Head of caudate nucleus (tissue), 42 donors: Measurements from ENCODE around the gene ANKIB1.
"Not testable (repeated sequence)": the region's sequence is repeated elsewhere in the genome, so short reads cannot be mapped to it uniquely, and the experiment has no call there.

Experiments
- DNase-seq, 42 donors: peaks; one replicate each; pipeline versions ENCODE4 v3.0.0 to v3.0.0-alpha.2; 2020 to 2021; ENCODE audit warnings: mixed read lengths in 7 of 42
- intact Hi-C: fragments of 100-400 bp; cut with DNase I; formaldehyde crosslinking; loops from one replicate; pipeline ENCODE4 v1.15.0; 2022

ANKIB1 gene, protein sequence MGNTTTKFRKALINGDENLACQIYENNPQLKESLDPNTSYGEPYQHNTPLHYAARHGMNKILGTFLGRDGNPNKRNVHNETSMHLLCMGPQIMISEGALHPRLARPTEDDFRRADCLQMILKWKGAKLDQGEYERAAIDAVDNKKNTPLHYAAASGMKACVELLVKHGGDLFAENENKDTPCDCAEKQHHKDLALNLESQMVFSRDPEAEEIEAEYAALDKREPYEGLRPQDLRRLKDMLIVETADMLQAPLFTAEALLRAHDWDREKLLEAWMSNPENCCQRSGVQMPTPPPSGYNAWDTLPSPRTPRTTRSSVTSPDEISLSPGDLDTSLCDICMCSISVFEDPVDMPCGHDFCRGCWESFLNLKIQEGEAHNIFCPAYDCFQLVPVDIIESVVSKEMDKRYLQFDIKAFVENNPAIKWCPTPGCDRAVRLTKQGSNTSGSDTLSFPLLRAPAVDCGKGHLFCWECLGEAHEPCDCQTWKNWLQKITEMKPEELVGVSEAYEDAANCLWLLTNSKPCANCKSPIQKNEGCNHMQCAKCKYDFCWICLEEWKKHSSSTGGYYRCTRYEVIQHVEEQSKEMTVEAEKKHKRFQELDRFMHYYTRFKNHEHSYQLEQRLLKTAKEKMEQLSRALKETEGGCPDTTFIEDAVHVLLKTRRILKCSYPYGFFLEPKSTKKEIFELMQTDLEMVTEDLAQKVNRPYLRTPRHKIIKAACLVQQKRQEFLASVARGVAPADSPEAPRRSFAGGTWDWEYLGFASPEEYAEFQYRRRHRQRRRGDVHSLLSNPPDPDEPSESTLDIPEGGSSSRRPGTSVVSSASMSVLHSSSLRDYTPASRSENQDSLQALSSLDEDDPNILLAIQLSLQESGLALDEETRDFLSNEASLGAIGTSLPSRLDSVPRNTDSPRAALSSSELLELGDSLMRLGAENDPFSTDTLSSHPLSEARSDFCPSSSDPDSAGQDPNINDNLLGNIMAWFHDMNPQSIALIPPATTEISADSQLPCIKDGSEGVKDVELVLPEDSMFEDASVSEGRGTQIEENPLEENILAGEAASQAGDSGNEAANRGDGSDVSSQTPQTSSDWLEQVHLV

DNA sequence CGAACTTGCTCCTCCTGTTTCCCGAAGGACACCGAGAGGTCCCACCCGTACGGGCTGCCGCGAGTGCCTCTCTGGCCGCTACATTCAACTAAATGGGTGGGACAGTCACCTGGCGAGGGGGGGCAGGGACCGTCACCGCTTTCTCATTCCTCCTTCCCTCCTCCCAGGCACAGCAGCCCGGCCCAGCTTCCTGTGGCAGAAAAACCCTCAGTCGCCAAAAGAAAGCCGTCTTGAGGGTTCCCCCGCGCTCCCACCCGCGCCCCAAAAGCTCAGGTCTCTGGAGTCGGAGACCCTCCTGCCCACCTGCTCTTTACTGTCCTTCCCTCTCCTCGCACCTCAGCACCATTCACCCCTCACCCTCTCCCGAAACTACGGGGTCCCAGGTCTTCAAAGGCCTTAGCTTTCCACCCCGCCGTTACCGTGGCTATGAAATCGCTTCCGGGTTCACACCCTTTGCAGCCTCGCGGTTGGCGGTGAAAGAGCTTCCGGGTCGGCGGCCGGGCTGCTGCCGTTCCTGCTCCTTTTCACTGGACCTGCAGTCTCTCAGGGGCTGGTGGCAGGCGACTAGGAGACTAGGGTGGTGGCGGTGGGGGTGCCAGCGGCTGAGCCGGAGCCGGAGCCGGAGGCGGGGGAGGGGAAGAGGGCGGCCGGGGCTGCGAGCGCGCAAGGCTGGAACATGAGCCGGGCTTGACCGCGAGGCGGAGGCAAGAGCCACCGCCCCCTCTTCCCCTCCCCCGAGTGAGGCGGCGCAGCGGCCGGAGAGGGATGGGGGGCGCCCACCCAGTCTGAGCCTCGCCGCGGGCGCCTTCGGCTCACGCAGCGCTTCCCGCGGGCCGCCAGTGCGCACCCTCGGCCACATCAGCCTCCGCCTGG, at the start of gene ANKIB1, which contains the start of gene KRIT1:
ANKIB1 (plus strand) TSS at position 488 of the 873 bp plus-strand sequence. CDS start 49,005 bp downstream, outside the sequence.
KRIT1 (minus strand) TSS at position 428 of the 873 bp plus-strand sequence. CDS start 3,779 bp downstream, outside the sequence.
- peak; percentile 87 to 97 (median 94) for DNase-seq
- intact Hi-C loops, result loop anchor here (5.0 to 10.0 kb wide), 3 partner anchors 49 to 179 kb away; partner anchors contain the start of gene CYP51A1

GRCh38 chr7:92200791-92201190, 45.0 kb upstream of the ANKIB1 start:
- no peak for DNase-seq
- intact Hi-C loops, result no loop called here

DNA sequence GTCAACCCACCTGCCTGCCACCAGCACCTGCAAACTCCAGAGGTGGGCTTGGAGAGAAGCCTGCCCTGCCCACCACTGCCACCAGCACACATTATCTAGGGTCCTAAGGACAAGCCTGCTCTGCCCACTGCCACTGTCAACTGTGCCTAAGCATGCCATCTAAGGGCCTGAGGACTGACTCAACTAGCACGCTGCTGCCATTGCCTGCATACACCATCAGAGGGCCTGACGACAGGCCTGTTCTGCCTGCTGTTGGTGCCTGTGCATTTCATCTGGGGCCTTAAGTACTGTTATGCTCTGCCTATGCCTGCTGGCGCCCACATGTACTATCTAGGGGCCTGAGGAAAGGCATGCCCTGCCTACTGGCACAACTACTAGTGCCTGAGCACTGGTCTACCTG, 39.8 kb upstream of the ANKIB1 start:
- no peak for DNase-seq
- intact Hi-C loops, result no loop called here

- DNase-seq, result no peak
- intact Hi-C loops, result no loop called here
Observed at GRCh38 chr7:92206672-92207071, 39.1 kb upstream of the ANKIB1 start.

DNA sequence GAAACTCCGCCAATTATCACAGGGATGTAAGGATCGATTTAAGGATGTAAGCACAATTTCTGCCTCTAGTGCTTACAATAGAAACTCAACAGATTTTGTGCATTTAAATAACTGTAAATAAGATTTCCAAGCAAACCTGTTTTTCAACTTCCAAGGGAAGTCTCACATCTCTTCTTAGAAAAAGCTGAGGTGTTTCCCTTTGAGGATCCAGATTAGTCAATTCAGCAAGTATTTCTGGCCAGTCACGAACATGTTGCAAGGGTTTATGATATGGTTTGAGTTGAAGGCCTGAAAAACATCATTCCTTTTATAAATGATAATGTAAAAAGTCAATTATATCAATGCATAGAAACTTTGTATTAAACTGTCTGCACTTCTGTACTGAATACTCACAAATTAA, 24.0 kb upstream of the ANKIB1 start:
- intact Hi-C loops, result no loop called here
- DNase-seq, result no peak

DNA sequence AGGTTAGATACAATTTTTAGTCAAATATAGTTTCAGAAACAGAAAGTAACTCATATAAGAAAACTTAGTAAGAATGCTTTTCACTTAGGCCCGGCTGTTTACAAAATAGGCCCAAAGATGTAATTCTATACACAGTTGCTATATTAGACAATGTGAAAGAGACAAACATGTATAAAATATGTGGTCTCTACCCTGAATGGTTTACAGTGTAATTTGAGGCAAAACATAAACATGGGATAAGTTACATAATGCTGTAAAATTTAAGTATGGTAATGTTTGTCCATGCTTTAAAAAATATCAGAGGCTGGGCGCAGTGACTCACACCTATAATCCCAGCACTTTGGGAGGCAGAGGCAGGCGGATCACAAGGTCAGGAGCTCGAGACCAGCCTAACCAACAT, 18.8 kb upstream of the ANKIB1 start:
- DNase-seq, result no peak
- intact Hi-C loops, result no loop called here

DNA sequence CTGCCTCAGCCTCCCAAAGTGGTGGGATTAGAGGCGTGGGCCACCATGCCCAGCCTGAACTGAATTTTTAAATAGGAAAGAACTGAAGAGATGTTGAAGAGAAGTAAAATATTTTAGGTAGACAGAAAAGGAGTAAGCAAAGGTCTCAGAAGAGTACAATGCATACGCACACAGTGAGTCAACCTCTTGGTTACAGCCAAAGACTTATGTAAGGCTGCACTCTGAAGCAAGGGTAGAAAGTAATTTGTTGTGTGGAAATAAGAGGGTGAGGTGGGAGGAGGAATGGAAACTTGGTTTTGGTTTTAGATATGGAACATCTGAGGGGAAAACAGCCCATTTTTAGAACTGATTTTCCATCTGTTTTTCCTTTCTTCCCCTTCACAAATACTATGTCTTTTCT, 17.7 kb upstream of the ANKIB1 start:
- DNase-seq, result no peak
- intact Hi-C loops, result no loop called here

GRCh38 chr7:92228742-92229141, 17.0 kb upstream of the ANKIB1 start:
- intact Hi-C loops, result no loop called here
- DNase-seq, result no peak

DNA sequence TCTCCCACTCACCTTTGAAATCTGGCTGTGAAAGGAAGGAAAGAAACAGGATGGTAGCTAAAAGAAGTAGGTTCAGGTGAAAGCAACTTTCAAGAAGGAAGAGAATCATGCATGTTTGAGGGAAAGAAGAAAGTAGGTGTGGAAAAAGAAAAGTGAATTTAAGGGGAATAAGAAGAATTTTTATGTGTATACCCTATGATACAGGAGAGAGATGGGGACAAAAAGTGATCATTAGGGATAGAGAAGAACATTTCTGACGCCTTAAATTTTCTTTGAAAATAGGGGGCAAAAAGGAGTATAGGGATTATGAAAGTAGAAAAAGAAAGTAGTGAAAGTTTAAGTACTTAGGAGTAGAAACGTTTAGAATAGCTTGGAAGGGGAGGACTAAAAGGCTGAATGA, 15.2 kb upstream of the ANKIB1 start:
- intact Hi-C loops, result no loop called here

DNA sequence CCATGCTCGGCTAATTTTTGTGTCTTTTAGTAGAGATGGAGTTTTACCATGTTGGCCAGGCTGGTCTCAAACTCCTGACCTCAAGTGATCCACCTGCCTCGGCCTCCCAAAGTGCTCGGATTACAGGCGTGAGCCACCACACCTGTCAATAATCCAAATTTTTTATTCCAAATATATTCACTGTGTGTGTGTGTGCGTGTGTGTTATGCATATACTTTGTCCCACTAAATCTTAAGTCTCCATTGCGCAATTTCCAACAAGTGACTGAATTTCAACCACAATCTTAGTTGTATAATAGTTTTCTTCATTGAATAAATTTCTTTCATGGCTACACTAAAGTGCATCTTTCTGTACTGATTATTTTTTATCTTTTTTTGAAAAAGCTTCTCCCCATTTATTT, 2.8 kb upstream of the ANKIB1 start:
- intact Hi-C loops, result loop anchor here (10.0 kb wide), 2 partner anchors 52 to 182 kb away; no protein-coding TSS in a partner anchor

More for the DNA sequence above, 15.2 kb upstream of the ANKIB1 start:
- DNase-seq, result no peak

GRCh38 chr7:92244808-92245486, 827 bp upstream of the ANKIB1 start:
- intact Hi-C loops, result loop anchor here (5.0 to 10.0 kb wide), 3 partner anchors 50 to 180 kb away; partner anchors contain the start of gene CYP51A1
- no peak for DNase-seq

More for the DNA sequence above, 2.8 kb upstream of the ANKIB1 start:
- no peak for DNase-seq

DNA sequence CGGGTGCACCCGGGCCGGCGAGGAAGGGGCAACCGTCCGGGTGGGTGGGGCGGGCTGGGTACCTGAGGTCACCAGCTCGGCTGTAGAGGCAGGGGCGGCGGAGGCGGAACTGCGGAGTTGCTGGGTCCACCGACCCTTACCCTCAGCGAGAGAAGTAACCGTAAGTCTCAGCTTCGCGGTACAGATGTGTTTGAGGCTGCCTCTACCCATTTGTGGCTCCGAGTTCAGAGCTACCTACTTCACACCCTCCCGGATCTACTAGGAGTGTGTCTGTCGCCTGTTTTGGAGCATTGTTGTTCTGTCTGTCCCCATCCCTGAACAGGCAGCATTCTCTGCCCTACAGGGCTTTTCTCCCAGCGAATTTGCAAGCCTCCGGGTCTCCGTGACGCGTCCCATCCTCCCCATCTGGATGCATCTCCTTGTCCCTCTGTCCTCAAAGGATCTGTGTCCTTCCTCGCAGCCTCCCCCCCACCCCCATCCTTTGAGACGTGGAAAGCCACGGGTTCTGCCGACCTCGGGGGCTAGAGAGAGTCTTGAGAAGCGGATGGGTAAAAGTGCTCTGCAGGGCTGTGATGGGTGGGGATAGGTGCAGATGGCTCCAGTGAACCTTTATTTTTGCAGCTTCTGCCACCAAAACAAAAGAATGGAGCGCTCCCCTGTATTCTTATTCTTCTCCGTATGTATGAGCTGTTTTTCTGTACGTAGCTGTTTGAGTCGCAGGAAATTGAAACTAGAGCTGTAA, 757 bp downstream of the ANKIB1 start:
- intact Hi-C loops, result loop anchor here (5.0 to 10.0 kb wide), 3 partner anchors 48 to 178 kb away; partner anchors contain the start of gene CYP51A1
- peak in 41 of 42 donors; percentile 7 to 74 (median 38) for DNase-seq

DNA sequence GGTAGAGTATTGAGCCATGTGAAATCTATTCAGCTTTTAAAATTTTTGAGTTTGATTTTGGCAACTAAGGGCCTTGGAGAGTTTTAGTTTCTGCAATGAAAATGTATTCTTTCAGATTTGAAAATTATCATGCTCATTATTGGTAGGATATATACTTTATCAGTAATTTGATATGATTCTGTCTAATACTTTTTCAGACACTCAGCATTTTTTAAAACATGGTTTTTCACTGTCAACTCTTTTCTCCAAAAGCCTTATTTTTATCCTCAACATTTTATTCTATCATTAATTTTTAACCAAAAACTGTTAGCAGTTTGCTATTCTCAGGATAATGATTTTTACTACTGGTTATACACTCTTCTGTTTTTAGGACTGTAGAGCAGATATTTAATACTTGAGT, 4.8 kb downstream of the ANKIB1 start:
- DNase-seq, result no peak
- intact Hi-C loops, result no loop called here

- DNase-seq, result no peak
- intact Hi-C loops, result no loop called here
Observed at GRCh38 chr7:92251181-92251580, 5.4 kb downstream of the ANKIB1 start.

DNA sequence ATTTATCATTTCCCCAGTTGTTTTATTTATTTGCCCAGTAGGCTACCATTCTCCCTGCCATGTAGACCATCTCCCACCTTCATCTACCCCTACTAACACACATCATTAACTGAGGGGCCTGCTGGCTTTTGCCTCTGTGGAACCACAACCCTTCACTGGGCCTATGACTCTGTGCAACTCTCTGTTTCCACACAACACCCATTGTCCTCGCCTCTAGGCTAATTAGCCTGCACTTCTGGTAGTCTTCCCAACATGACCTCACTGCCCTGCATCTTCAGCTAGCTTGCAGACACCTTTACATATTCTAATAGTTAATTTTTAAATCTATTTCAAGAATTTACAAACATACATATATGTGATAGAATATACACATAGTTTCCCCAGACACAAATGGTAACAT, 7.5 kb downstream of the ANKIB1 start:
- DNase-seq, result peak in 37 of 42 donors; percentile 2 to 83 (median 53)

DNA sequence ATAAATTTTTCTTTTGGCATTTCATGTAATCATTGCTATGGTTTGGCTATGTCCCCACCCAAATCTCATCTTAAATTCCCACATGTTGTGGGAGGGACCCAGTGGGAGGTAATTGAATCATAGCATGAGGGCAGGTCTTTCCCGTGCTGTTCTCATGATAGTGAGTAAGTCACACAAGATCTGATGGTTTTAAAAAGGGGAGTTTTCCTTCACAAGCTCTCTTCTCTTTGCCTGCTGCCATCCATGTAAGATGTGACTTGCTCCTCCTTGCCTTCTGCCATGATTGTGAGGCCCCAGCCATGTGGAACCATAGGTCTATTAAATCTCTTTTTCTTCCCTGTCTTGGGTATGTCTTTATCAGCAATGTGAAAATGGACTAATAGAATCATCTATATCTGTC, 9.0 kb downstream of the ANKIB1 start:
- DNase-seq, intact Hi-C loops: not testable (repeated sequence)

More for the DNA sequence above, 7.5 kb downstream of the ANKIB1 start:
- intact Hi-C loops, result no loop called here

- DNase-seq, result no peak
- intact Hi-C loops, result no loop called here
Observed at GRCh38 chr7:92255308-92255707, 9.5 kb downstream of the ANKIB1 start.
